AG09309 (cell line): ENCODE results near the gene SLC7A6.
A peak's percentile ranks its signal among the peaks of the same experiment; 100 is the strongest.

Source experiments
- DNase-seq: peaks from one replicate; pipeline ENCODE4 v3.0.0-alpha.2; 2010; ENCODE audit warnings: low read depth
- H3K4me3 ChIP-seq: 2 replicates; pipeline ENCODE4 v1.5.1; 2011; ENCODE audit warnings: mild to moderate bottlenecking, low read depth, low read length, moderate library complexity; ENCODE audit not compliant: control insufficient read depth
- CTCF ChIP-seq: IDR thresholded peaks from 2 replicates; pipeline ENCODE4 v1.5.1; 2011; ENCODE audit warnings: mild to moderate bottlenecking, low read depth, low read length, inconsistent platforms; ENCODE audit not compliant: insufficient read depth, control insufficient read depth; ENCODE audit errors: missing control alignments

SLC7A6 gene

GRCh38 chr16:68234188-68235107 lies 29.9 kb upstream of the SLC7A6 start:
- H3K4me3 ChIP-seq = no peak overlapping the region
- DNase-seq = no peak
- no peak for TF ChIP-seq CTCF

- DNase-seq = no peak
- TF ChIP-seq CTCF = no peak
- H3K4me3 ChIP-seq = no peak overlapping the region
Observed at GRCh38 chr16:68235108-68235886, 29.0 kb upstream of the SLC7A6 start.

- no peak for DNase-seq
- H3K4me3 ChIP-seq = peak within 1 kb of the TSS; percentile 33
- no peak for TF ChIP-seq CTCF
Observed at GRCh38 chr16:68235887-68236136, 28.5 kb upstream of the SLC7A6 start, which contains the start of gene ESRP2. Gene ESRP2 (minus strand): TSS chr16:68236127. CDS start chr16:68236045, 82 bp downstream.

GRCh38 chr16:68236137-68236825 lies 28.0 kb upstream of the SLC7A6 start:
- H3K4me3 ChIP-seq = no peak overlapping the region
- TF ChIP-seq CTCF = no peak
- DNase-seq = no peak

- no peak for DNase-seq
- TF ChIP-seq CTCF = no peak
- H3K4me3 ChIP-seq = peak overlapping the region; percentile 33
Observed at GRCh38 chr16:68236826-68237242, 27.5 kb upstream of the SLC7A6 start.

- peak; percentile 86 for DNase-seq
- H3K4me3 ChIP-seq = peak overlapping the region; percentile 45
- no peak for TF ChIP-seq CTCF
Observed at GRCh38 chr16:68237243-68238028, 26.9 kb upstream of the SLC7A6 start.
